Kidney epithelial cell (primary cell): Measurements from ENCODE around the gene SEMA4D. TPM values are rescaled to one million over a fixed set of nuclear protein-coding genes. Genes with fewer than 3 reads are reported as not detected.

Experiments used
- DNase-seq: peaks from one replicate; pipeline ENCODE4 v3.0.0-alpha.2; 2010; ENCODE audit warnings: low read depth
- H3K27me3 ChIP-seq: 2 replicates; pipeline ENCODE4 v1.6.0; 2011; ENCODE audit warnings: low read length; ENCODE audit not compliant: control insufficient read depth, insufficient read depth
- H3K36me3 ChIP-seq: 2 replicates; pipeline ENCODE4 v1.5.1; 2011; ENCODE audit warnings: low read length; ENCODE audit not compliant: control insufficient read depth, insufficient read depth
- H3K4me3 ChIP-seq: 2 replicates; pipeline ENCODE4 v1.5.1; 2011; ENCODE audit warnings: low read depth, mild to moderate bottlenecking, control low read depth, low read length
- CTCF ChIP-seq: IDR thresholded peaks from 2 replicates; pipeline ENCODE4 v1.5.1; 2011; ENCODE audit warnings: mild to moderate bottlenecking, moderate library complexity, low read length, control low read depth, inconsistent platforms; ENCODE audit not compliant: insufficient read depth, poor library complexity, severe bottlenecking
- total RNA-seq: library from RNA; depleted of rRNA; stranded (reverse); fragments of >200 nt; gene quantifications from 2 replicates; pipeline ENCODE4 v1.2.3, GENCODE V29; 2015

Gene SEMA4D
- total RNA-seq, 1 donor from 2014 or later, result 30.7 TPM

- DNase-seq, result no peak
These were observed 33.5 kb downstream of the SEMA4D start for GRCh38 chr9:89464300-89464901.

DNA sequence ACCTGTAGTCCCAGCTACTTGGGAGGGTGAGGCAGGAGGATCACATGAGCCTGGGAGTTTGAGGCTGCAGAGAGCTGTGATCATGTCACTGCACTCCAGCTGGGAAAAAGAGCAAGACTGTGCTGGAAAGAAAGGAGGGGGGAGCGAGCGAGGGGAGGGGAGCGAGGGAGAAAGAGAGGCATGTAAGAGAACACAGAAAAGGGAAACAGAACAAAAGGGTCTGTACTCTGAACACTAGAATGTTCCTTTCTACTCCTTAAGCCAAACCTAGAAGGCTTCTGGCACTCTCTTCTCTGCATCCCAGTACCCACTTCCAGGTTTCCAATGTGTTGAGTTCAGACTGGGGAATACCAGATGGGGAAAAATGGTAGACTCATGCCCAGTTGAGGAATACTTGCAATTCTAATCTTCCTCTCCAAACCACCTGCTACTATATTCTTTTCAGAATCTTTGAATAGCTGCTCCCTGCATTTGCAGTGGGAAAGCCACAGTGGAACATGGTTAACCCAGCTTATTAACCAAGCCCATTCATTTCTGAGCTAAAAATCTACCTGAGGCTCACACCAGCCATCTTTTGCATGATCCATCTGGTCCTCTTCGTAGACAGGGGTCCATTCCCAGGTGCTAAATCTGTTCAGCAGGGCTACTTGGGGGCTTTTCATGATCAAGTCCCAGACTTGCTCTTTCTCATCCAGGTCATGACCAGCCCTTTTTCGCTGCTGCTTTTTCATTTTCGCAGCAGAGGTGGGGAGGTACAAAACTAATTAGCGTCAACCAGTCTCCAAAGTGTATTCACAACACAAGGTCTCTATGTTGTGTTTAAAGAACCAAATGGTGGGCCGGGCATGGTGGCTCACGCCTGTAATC, 34.9 kb downstream of the SEMA4D start:
- TF ChIP-seq CTCF, result no peak
- Histone ChIP-seq H3K27me3 (no peaks in the 10 kb centered on the region), H3K36me3 (peaks cover 1% of the 10 kb centered on the region), H3K4me3 (no peak overlapping the region)
- no peak for DNase-seq

More at GRCh38 chr9:89464300-89464901, 33.5 kb downstream of the SEMA4D start:
- H3K4me3 ChIP-seq, result no peak overlapping the region
- H3K36me3 ChIP-seq, result no peaks in the 10 kb centered on the region
- no peaks in the 10 kb centered on the region for H3K27me3 ChIP-seq
- no peak for TF ChIP-seq CTCF

DNA sequence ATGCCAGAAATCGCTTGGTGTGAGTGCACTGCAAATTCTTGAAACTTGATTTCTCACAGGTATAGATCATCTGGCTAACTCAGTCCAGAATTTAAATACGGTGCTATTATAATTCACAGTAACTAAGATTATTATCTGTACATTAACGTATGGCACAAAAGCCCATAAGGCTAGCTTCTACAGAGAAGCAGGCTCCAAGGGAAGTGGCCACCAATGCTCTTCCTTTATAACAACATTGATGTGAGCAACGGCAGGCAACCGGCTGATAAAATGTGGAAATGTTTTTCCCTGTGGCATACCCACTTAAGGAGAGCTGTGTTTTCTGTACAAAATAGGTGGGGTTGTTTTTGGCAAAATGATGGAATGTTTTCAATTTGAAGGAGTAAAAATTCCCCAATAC, 35.7 kb downstream of the SEMA4D start:
- H3K27me3 ChIP-seq, result no peaks in the 10 kb centered on the region
- no peak for DNase-seq
- H3K4me3 ChIP-seq, result no peak overlapping the region
- TF ChIP-seq CTCF, result no peak
- H3K36me3 ChIP-seq, result peaks cover 1% of the 10 kb centered on the region

- H3K27me3 ChIP-seq, result no peaks in the 10 kb centered on the region
- no peak overlapping the region for H3K4me3 ChIP-seq
- TF ChIP-seq CTCF, result no peak
- DNase-seq, result no peak
- H3K36me3 ChIP-seq, result peaks cover 1% of the 10 kb centered on the region
These were observed 36.6 kb downstream of the SEMA4D start for GRCh38 chr9:89461265-89461664.

GRCh38 chr9:89460551-89460950, 37.4 kb downstream of the SEMA4D start:
- Histone ChIP-seq H3K36me3 (peaks cover 1% of the 10 kb centered on the region), H3K27me3 (no peaks in the 10 kb centered on the region), H3K4me3 (no peak overlapping the region)
- DNase-seq, result no peak
- no peak for TF ChIP-seq CTCF
